GM19099 (cell line): ENCODE data around the gene SERPINA9.

ENCODE experiments used
- POLR2A ChIP-seq: IDR thresholded peaks from 3 replicates; pipeline ENCODE4 v1.6.1; 2011; ENCODE audit warnings: low read depth; ENCODE audit not compliant: insufficient read length; ENCODE audit errors: extremely low read depth

The SERPINA9 gene

DNA sequence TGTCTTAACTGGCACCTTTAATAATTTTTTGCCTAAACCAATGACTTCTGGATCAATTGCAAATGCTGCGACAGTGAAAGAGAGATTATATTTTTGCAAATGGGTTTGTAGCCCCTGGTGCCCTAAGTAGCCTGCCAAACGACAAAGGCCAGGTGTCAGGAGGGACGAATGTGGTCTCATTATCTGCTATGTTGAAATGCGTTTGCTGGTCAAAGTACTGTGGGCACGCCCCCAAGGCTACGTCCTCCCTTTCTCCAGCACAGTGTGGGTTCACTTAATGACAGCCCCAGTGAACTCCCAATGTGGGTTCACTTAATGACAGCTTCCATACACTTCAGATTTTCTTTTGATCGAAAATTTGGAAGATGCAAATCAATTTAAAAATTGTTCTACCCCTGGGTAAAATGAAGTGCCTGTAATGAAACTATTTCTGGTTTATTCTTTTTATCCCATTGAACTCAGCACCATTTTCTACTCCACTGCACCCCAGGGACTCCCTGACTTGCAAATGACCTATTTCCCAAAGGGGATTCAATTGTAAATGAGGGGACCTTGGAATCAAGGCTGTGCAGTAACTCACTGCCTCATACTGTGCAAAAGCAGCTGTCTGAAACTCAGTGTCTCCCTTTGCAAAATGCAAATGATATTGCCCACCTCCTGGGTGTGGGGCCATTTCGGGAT, 24.8 kb downstream of the SERPINA9 start:
- TF ChIP-seq POLR2A: no peak

DNA sequence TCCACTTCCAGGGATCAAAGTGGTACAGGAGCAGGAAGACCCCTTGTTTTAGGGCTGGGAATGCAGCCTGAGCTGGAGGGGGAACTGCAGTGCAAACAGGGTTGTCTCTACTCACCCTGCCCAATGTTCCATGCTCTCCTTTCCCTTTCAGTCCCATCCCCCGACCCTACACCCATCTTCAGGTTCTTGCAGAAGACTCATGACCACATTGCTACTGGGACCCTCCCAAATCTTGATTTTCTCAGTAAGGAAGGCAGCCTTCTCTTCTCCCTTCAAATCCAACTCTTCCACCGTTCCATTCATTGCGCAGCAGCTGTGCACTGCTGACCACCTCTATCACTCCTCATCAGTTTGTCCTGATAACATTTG, 25.3 kb downstream of the SERPINA9 start:
- TF ChIP-seq POLR2A: no peak

DNA sequence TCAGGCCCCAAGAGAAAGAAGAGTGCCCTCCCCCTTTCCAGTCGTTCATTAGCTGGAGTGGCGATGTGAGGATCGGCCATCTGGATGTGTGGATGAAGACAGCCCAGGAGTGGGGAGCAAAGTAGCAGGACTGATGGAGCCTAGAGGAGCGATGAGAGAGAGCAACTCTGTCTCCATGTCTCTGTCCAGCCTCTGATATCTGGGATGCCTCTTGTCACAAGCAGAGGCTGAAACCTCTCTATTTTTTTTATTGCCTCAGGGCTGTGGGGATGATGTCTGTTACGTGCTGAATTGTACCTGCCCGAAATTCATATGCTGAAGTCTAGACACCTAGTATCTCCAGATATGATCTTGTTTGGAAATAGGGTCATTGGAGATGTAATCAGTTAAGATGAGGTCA, 26.1 kb downstream of the SERPINA9 start:
- no peak for TF ChIP-seq POLR2A

- no peak for TF ChIP-seq POLR2A
Measured at GRCh38 chr14:94448071-94448808, 27.8 kb downstream of the SERPINA9 start.

DNA sequence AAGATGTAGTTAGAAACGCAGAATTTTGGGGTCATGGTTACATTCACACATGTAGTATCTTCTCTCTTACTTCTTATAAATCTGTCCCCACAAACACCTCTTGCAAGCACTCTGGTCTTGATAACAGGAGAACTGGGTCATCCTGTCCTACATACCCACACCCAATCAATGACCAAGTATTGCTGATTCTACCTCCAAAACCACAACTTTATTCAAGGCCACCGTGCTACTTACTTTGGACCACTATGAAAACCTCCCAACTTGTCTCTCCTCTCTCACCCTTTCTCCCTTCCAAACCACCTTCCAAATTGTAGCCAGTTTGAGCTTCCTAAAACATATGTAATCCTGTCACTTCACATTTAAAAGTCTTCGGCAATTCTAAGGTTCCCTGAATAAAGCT, 28.8 kb downstream of the SERPINA9 start:
- TF ChIP-seq POLR2A: no peak

GRCh38 chr14:94446126-94446525, 29.9 kb downstream of the SERPINA9 start:
- TF ChIP-seq POLR2A: no peak

DNA sequence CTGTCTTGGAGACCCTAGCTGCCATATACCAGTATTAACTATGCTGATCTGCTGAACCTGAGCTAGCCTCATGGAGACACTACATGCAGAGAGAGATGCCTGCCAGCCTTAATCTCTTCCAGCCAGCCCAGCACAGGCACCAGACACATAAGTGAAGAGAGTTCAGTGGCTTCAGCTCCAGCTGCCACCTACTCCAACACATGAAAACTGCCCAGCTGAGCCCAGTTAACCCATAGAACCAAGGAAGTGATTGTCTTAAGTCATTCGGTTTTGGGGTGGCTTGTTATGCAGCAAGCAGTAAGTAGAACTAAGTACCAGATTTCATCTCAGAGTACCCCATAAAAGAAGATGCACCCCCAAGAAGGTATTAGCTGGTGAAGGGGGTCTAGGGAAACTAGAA, 31.0 kb downstream of the SERPINA9 start:
- TF ChIP-seq POLR2A: no peak

- TF ChIP-seq POLR2A: no peak
Measured at GRCh38 chr14:94441531-94442205, 34.3 kb downstream of the SERPINA9 start.

DNA sequence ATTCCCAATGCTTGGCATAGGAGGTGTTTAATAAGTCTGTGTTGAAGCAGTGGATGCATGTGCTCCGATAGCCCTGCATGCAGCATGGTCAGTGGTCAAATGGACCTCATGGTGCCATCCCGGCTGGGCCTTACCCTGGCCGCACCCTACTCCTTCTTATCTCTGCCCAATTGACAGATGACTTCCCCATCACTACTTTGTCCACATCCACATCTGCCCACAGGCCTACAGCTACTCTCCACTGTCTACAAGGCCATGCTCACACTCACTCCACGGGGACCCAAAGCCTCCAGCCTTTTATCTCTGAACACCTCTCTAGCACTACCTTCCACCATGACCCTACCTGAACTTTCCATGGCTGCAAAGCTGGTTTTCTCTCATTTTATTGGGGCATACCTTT, 34.9 kb downstream of the SERPINA9 start:
- no peak for TF ChIP-seq POLR2A

- no peak for TF ChIP-seq POLR2A
Measured at GRCh38 chr14:94439453-94440057, 36.4 kb downstream of the SERPINA9 start.

GRCh38 chr14:94428610-94429009, 47.4 kb downstream of the SERPINA9 start:
- no peak for TF ChIP-seq POLR2A

DNA sequence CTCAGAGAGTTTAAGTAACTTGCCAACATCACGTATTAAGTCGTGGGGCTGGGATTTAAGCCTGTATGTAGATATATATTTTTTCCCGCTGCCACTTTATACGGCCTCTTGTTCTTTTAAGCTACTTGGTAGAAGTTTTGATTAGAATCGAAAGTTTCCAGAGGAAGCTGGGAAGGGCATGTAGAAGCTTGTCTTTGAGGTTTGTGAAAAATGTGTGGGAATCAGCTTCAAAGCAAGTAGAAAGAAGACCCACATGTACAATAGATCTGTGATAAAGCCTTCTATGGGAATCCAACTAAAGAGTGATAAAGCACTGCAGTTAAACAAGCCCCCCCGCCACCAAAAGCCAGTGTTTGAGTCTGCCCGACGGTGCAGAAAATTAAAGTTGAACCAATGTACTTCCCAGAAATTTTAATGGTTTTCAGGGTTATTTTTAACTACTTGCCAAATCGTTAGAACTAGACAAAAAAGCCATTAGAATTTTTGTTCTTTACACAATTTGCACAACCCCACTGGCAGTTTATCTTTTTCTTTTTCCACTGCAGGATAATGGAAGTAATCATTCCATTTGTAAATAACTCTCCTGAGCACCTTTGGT, 48.9 kb downstream of the SERPINA9 start:
- no peak for TF ChIP-seq POLR2A

- no peak for TF ChIP-seq POLR2A
Measured at GRCh38 chr14:94426526-94426925, 49.5 kb downstream of the SERPINA9 start.

DNA sequence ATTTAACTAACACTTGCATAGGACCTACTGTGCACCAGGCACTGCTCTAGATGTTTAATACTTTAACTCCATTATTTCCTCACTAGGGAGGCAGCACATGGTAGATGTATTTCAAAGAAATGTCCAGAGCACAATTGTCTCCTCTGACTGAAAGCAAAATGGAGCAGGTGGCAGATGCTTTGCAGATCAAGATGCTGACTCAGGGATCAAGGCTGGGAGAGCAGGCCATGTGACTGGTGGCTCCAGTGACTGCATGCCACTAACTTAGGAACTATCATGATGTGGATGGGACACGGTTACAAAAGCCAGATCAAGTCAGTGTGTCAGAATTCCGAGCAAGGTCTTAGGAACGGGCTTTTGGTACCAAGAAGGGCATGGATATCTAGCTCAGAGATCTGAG, 51.6 kb downstream of the SERPINA9 start:
- TF ChIP-seq POLR2A: no peak

DNA sequence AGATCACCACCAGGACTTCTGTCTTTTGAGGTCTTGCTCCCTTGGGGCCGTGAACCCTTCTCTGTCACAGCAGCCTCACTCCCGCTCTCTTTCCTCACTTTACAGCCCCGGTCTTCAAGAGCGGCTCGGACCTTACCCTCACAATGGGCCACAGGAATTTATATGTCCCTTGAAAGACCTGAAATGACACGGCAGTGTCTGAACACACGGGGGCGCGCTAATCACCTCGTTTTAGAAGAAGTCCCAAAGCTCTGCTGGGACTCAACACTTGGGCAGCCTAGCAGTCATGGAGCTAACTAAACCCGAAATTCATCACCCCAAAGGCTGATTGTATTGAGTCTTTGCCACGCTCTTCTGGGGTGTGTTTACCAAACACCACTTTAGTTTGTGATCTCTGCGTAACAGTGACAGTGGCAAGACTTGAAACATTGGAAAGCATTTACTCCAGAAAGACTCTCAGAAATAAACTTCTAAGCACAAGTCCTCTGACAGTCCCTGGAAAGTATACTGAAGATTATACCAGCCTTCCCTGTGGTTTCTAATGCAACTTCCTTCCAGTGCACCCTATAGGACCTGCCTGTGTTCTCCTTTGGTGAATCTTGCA, 52.4 kb downstream of the SERPINA9 start:
- no peak for TF ChIP-seq POLR2A
